PFSK-1 (cell line): ENCODE measurements around the gene IL36A.

Source experiments
- FOXP2 ChIP-seq: optimal IDR thresholded peaks from 2 replicates; pipeline ENCODE3; 2011; ENCODE audit warnings: borderline replicate concordance, control low read depth, inconsistent platforms; ENCODE audit not compliant: insufficient read depth; ENCODE audit errors: extremely low read length, extremely low read depth
- POLR2AphosphoS5 ChIP-seq: IDR thresholded peaks from 2 replicates; pipeline ENCODE4 v1.6.1; 2012; ENCODE audit warnings: low read depth, mild to moderate bottlenecking, control low read depth, low read length, moderate library complexity
- SIN3A ChIP-seq: IDR thresholded peaks from 2 replicates; pipeline ENCODE4 v1.6.1; 2012; ENCODE audit warnings: mild to moderate bottlenecking, low read length, moderate library complexity, borderline replicate concordance; ENCODE audit not compliant: insufficient read depth
- TAF1 ChIP-seq: IDR thresholded peaks from 2 replicates; pipeline ENCODE4 v1.6.1; 2012; ENCODE audit warnings: low read length, control low read depth, borderline replicate concordance; ENCODE audit not compliant: insufficient read depth
- TF ChIP-seq, protein P1 (sequence below), 2 experiments: IDR thresholded peaks; 2 replicates each; pipeline versions ENCODE4 v1.6.1 to v1.8.0; 2011 to 2012; ENCODE audit warnings: low read depth in 2 of 2, low read length in 2 of 2, control low read depth in 1 of 2, inconsistent platforms in 1 of 2, mild to moderate bottlenecking in 1 of 2, moderate library complexity in 1 of 2; ENCODE audit not compliant: insufficient read depth in 1 of 2

The IL36A gene

DNA sequence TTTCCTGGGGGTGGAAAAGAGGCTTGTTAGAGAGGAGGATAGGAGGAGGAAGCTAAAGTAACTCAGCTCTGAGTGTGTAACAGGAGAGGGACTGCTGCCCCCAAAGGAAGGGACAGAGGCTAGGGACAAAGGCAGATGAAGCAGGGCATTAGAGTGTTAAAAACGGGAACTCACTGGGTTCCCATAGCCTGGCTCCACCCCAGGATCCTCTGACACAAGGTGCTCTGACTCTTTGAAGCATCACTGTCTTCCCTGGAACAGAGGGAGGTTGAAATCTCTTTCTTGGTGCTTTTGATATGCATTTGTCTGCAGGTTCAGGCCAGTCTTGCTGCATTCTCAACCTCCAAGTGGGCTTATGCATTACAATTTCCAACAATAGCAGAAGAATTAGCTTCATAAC is 22.9 kb downstream of the IL36A start:
- TF ChIP-seq SIN3A (no peak), TAF1 (no peak), POLR2AphosphoS5 (no peak), FOXP2 (no peak)
- TF ChIP-seq, protein P1, sequence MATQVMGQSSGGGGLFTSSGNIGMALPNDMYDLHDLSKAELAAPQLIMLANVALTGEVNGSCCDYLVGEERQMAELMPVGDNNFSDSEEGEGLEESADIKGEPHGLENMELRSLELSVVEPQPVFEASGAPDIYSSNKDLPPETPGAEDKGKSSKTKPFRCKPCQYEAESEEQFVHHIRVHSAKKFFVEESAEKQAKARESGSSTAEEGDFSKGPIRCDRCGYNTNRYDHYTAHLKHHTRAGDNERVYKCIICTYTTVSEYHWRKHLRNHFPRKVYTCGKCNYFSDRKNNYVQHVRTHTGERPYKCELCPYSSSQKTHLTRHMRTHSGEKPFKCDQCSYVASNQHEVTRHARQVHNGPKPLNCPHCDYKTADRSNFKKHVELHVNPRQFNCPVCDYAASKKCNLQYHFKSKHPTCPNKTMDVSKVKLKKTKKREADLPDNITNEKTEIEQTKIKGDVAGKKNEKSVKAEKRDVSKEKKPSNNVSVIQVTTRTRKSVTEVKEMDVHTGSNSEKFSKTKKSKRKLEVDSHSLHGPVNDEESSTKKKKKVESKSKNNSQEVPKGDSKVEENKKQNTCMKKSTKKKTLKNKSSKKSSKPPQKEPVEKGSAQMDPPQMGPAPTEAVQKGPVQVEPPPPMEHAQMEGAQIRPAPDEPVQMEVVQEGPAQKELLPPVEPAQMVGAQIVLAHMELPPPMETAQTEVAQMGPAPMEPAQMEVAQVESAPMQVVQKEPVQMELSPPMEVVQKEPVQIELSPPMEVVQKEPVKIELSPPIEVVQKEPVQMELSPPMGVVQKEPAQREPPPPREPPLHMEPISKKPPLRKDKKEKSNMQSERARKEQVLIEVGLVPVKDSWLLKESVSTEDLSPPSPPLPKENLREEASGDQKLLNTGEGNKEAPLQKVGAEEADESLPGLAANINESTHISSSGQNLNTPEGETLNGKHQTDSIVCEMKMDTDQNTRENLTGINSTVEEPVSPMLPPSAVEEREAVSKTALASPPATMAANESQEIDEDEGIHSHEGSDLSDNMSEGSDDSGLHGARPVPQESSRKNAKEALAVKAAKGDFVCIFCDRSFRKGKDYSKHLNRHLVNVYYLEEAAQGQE (IDR thresholded peaks at IDR 0.05; ENCODE audit: insufficient read depth in 1 of 2, low read depth in 2 of 2, low read length in 2 of 2) = no peak

DNA sequence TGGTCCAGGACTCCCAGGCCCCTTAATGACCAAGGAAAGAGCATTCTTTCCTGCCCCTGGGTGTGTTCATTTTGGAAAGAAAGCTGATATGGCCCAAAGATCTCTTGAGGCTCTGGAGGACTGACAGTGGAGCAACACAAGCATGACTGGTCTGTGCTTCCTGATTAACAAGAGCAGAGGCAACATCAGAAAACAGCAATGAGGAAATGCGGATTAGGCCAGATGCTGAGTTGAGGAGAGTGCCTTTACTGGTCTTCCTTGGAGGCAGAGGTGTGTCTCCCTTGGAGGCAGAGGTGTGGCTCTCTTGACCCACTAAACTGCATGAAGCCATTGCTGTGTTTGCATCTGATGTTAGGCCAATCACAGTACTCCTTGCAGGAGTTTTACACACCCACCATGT is 27.5 kb downstream of the IL36A start:
- TF ChIP-seq, protein P1 (IDR thresholded peaks at IDR 0.05; ENCODE audit: insufficient read depth in 1 of 2, low read depth in 2 of 2, low read length in 2 of 2) = no peak
- TF ChIP-seq TAF1 (no peak), FOXP2 (no peak), SIN3A (no peak), POLR2AphosphoS5 (no peak)

DNA sequence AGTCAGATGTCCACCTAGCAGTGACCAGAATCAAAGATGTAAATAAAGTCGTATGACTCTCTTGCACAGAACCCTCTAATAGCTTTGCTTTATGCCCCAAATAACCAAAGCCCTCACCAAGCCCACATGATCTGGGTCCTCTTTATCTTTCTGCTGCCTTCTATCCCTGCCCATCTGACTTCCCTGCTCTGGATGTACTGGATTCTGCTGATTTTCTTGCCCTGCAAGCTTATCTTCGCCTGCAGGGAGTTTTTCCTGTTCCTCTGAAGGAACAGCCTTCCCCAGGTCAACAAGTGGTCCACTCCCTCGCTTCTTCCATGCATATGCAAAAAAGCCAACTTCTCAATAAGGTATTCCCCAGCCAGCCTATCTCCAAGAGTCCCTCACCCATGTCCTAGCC is 28.8 kb downstream of the IL36A start:
- TF ChIP-seq FOXP2 = no peak
- TF ChIP-seq TAF1 = no peak

DNA sequence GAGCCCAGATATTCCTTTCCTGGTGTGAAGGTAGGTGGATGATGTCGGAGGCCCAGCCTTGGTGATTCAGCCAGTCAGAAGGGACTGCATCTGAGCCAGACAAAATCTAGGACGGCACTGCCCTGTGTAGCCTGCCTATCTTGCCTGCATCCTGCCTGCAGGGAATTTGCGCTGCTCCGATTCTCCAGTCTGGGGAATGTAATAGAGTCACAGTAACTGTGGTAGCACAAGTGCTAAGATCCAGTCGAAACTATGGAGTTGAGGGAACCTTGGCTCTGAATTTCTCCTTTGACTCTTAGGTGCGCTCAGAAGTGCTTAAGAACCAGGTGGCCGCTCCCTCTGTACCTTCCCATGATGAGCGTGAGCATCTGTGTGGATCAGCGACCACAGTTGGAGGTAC is 31.5 kb downstream of the IL36A start:
- TF ChIP-seq TAF1 = no peak
- TF ChIP-seq POLR2AphosphoS5 = no peak
- no peak for TF ChIP-seq FOXP2
- TF ChIP-seq SIN3A = no peak
- TF ChIP-seq, protein P1 (IDR thresholded peaks at IDR 0.05; ENCODE audit: insufficient read depth in 1 of 2, low read depth in 2 of 2, low read length in 2 of 2) = no peak

DNA sequence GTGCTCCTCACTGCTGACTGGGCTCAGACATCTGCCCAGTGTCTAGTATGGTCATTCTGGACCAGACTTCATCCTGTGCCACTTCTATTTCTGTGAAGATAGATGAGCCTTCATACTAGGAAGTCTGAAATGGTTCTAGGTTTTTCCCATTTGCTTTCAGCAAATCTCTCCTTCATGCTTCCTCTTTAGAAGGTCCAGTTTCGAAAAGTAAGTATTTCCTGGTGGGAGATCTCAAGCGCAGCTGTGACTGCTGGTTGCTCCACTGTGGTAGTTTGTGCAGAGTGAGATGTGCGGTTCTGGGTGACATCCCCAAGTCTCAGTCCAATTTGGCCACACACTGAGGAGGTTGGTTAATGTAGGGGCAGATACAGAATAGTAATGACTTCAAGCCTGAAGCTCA is 33.0 kb downstream of the IL36A start:
- TF ChIP-seq TAF1 (no peak), POLR2AphosphoS5 (no peak), FOXP2 (no peak), SIN3A (no peak)
- TF ChIP-seq, protein P1 (IDR thresholded peaks at IDR 0.05; ENCODE audit: insufficient read depth in 1 of 2, low read depth in 2 of 2, low read length in 2 of 2) = no peak
